ENCODE measurements around the gene SLC25A21.

- TF ChIP-seq TAF1 (IDR thresholded peaks at IDR 0.05; ENCODE audit: borderline replicate concordance, low read depth, low read length) (no peak), POLR2AphosphoS5 (IDR thresholded peaks at IDR 0.05; ENCODE audit: low read depth, low read length) (no peak)
Measured at GRCh38 chr14:37165794-37166193, 6.6 kb downstream of the SLC25A21 start.
